GM12873 (cell line): Measurements from ENCODE around the gene REC8.

Experiments used
- CTCF ChIP-seq: IDR thresholded peaks from 2 replicates; pipeline ENCODE4 v1.5.1; 2012; ENCODE audit warnings: low read depth, mild to moderate bottlenecking, moderate library complexity, low read length, control low read depth; ENCODE audit not compliant: insufficient read depth; ENCODE audit errors: missing control alignments

REC8 gene

GRCh38 chr14:24171422-24172260 lies at the start of gene REC8:
TSS of gene REC8 (plus strand) at chr14:24172080. CDS start at chr14:24172553, 473 bp downstream.
- TF ChIP-seq CTCF: peak; percentile 2

- no peak for TF ChIP-seq CTCF
Measured at GRCh38 chr14:24122416-24122815, 49.5 kb upstream of the REC8 start.

GRCh38 chr14:24122898-24123297 lies 49.0 kb upstream of the REC8 start:
- TF ChIP-seq CTCF: no peak

- no peak for TF ChIP-seq CTCF
Measured at GRCh38 chr14:24123424-24124417, 48.2 kb upstream of the REC8 start.

GRCh38 chr14:24126939-24127338 lies 44.9 kb upstream of the REC8 start:
- TF ChIP-seq CTCF: no peak

GRCh38 chr14:24127673-24128072 lies 44.2 kb upstream of the REC8 start:
- TF ChIP-seq CTCF: no peak
